ENCODE data around the gene COPRS.
"Not testable (repeated sequence)": the region's sequence is repeated elsewhere in the genome, so short reads cannot be mapped to it uniquely, and the experiment has no call there.

COPRS gene

DNA sequence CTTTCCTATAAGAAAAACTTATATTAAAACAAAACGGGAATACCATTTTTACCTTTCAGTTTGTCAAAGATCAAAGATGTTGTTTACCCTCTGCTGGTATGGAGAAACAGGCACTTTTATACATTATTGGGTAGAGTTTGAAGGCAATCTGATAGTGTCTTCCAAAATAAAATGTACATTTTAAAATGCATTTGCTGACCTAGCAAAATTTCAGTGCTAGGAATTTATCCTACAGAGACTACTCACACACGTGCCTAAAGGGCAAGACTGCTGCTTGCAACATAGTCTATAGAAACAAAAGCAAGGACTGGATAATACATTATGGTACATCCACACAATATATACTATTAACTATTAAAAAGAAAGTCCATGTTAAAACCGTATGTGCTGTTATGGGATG is 36.0 kb downstream of the COPRS start:
- no peak for DNase-seq (ENCODE audit: low read depth)
- no peak overlapping the region for H3K4me3 ChIP-seq (ENCODE audit: low read depth, low read length)
- TF ChIP-seq, protein P1, sequence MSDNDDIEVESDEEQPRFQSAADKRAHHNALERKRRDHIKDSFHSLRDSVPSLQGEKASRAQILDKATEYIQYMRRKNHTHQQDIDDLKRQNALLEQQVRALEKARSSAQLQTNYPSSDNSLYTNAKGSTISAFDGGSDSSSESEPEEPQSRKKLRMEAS (IDR thresholded peaks at IDR 0.05; ENCODE audit: low read depth, low read length) = no peak
- TF ChIP-seq MYC (IDR thresholded peaks at IDR 0.05; ENCODE audit: low read depth, low read length) = no peak
- TF ChIP-seq POLR2A (IDR thresholded peaks at IDR 0.05; ENCODE audit: extremely low read depth, insufficient read length) = no peak
- TF ChIP-seq, protein P2, sequence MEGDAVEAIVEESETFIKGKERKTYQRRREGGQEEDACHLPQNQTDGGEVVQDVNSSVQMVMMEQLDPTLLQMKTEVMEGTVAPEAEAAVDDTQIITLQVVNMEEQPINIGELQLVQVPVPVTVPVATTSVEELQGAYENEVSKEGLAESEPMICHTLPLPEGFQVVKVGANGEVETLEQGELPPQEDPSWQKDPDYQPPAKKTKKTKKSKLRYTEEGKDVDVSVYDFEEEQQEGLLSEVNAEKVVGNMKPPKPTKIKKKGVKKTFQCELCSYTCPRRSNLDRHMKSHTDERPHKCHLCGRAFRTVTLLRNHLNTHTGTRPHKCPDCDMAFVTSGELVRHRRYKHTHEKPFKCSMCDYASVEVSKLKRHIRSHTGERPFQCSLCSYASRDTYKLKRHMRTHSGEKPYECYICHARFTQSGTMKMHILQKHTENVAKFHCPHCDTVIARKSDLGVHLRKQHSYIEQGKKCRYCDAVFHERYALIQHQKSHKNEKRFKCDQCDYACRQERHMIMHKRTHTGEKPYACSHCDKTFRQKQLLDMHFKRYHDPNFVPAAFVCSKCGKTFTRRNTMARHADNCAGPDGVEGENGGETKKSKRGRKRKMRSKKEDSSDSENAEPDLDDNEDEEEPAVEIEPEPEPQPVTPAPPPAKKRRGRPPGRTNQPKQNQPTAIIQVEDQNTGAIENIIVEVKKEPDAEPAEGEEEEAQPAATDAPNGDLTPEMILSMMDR (IDR thresholded peaks at IDR 0.05; ENCODE audit: low read depth, low read length) = no peak

DNA sequence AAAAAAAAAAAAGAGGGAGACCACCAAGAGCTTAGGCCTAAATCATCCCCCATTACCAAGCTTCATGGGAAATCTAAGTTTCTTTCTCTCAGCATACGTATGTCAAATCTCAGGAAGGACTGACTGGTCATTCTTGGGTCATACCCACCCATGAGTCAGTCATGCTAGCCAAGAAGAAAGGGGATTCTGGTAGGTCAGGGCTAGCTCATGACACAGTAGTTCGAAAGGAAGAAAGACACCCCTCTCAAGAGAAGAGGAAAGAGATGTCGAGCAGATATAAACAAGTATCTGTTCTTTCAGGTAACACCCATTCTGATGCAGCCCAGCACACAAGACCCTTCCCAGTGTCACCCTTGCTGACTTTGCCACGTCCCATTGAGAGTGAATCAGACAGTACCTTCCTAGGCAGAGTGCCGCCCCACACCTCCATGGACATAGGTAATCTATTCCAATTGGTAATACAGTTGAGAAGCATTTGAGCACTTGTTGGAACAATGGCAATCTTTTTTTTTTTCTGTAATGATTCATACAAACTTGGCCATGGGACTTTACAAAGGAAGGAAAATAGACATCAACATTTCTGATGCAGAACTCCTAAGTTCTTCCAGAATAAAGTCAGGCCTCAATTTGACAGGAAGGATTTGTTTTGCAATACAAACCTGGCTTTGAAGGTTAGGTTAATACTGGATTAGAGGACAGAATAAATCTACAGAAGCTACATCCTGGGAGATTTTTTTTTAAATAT is 38.2 kb downstream of the COPRS start:
- no peak for DNase-seq (ENCODE audit: low read depth)
- H3K4me3 ChIP-seq (ENCODE audit: low read depth, low read length) = no peak overlapping the region
- TF ChIP-seq, protein P1 (IDR thresholded peaks at IDR 0.05; ENCODE audit: low read depth, low read length) = no peak
- no peak for TF ChIP-seq POLR2A (IDR thresholded peaks at IDR 0.05; ENCODE audit: extremely low read depth, insufficient read length)
- TF ChIP-seq, protein P2 (IDR thresholded peaks at IDR 0.05; ENCODE audit: low read depth, low read length) = no peak
- no peak for TF ChIP-seq MYC (IDR thresholded peaks at IDR 0.05; ENCODE audit: low read depth, low read length)

DNA sequence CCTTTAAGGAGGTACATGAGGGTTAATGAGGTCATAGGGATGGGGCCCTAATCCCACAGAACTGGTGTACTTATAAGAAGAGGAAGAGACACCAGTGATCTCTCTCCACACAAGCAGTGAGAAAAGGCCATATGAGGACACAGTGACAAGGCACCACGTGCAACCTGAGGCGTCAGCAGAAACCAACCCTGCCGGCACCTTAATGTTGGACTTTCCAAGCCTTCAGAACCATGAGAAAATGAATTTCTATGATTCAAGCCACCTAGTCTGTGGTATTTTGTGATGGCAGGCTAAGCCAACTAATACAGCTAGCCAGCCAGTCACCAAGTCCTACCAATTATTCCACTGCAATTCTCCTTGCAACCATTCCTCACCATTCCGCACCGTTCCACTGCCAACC is 39.5 kb downstream of the COPRS start:
- TF ChIP-seq POLR2A (IDR thresholded peaks at IDR 0.05; ENCODE audit: extremely low read depth, insufficient read length) (no peak), MYC (IDR thresholded peaks at IDR 0.05; ENCODE audit: low read depth, low read length) (no peak)
- TF ChIP-seq, protein P1 (IDR thresholded peaks at IDR 0.05; ENCODE audit: low read depth, low read length) = no peak
- TF ChIP-seq, protein P2 (IDR thresholded peaks at IDR 0.05; ENCODE audit: low read depth, low read length) = no peak
- no peak overlapping the region for H3K4me3 ChIP-seq (ENCODE audit: low read depth, low read length)
- no peak for DNase-seq (ENCODE audit: low read depth)

DNA sequence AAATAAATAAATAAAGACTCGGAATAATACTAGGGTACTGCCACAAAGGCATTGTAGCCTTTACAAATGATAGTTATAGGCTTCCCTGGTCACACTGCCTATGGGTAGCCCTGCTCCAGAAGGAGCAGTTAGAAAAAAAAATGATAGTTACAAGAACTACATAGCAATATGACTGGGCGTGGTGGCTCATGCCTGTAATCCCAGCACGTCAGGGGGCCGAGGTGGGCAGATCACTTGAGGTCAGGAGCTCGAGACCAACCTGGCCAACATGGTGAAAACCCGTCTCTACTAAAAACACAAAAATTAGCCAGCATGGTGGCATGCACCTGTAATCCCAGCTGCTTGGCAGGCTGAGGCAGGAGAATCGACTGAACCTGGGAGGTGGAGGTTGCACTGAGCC is 40.2 kb downstream of the COPRS start:
- DNase-seq (ENCODE audit: low read depth); H3K4me3 ChIP-seq (ENCODE audit: low read depth, low read length): not testable (repeated sequence)

DNA sequence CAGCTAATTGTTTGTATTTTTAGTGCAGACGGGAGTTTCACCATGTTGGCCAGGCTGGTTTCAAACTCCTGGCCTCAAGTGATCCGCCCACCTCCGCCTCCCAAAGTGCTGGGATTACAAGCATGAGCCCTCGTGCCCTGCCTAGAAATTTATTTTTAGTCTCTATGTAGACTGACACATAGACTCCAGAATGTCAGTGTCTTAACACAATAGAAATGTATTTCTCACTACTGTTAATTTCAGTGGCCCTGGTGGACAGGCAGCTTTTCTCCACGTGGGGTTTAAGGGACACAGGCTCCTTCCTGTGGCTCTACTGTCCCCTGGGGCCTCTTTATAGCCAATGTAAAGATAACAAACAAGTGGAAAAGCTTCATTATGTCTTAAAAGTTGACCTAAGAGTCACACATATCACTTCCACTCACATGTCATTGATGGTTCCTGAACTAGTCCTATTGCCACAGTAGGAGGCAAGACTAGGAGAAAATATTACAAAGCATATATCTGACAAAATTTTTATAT is 43.8 kb downstream of the COPRS start:
- DNase-seq (ENCODE audit: low read depth) = no peak
- TF ChIP-seq MYC (IDR thresholded peaks at IDR 0.05; ENCODE audit: low read depth, low read length) (no peak), POLR2A (IDR thresholded peaks at IDR 0.05; ENCODE audit: extremely low read depth, insufficient read length) (no peak)
- TF ChIP-seq, protein P1 (IDR thresholded peaks at IDR 0.05; ENCODE audit: low read depth, low read length) = no peak
- TF ChIP-seq, protein P2 (IDR thresholded peaks at IDR 0.05; ENCODE audit: low read depth, low read length) = no peak
- no peak overlapping the region for H3K4me3 ChIP-seq (ENCODE audit: low read depth, low read length)

DNA sequence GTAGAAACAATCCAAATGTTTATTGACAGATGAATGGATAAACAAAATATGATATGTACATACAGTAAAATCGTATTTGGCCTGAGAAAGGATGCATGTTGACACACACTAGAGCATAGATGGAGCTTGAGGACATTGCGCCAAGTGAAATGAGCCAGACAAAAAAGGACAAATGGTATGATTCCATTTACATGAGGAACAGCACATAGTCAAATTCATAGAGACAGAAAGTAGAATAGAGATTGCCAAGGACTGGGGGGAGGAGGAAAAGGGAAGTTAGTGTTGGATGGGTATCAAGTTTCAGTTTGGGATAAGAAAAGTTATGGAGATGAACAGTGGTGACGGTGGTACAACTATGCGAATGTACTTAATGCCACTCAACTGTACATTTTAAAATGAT is 47.9 kb downstream of the COPRS start:
- no peak for TF ChIP-seq POLR2A (IDR thresholded peaks at IDR 0.05; ENCODE audit: extremely low read depth, insufficient read length)
- TF ChIP-seq, protein P1 (IDR thresholded peaks at IDR 0.05; ENCODE audit: low read depth, low read length) = no peak
- TF ChIP-seq, protein P2 (IDR thresholded peaks at IDR 0.05; ENCODE audit: low read depth, low read length) = no peak
- TF ChIP-seq MYC (IDR thresholded peaks at IDR 0.05; ENCODE audit: low read depth, low read length) = no peak
- H3K4me3 ChIP-seq (ENCODE audit: low read depth, low read length) = no peak overlapping the region

DNA sequence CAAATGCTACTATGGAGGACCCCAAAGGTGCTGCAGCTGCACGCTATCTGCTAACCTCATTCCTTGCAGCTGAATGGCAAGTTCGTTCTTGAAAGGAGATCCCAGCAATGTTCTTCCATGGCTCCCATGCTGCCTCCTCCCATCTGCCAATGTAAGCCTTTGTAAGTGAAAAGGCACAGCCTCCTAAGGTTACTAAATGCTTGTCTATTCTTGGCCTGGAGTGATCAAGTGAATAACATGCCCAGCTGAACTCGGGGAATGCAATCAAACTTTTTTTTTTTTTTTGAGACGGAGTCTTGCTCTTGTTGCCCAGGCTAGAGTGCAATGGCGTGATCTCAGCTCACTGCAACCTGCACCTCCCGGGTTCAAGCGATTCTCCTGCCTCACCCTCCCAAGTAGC is 49.2 kb downstream of the COPRS start:
- not testable (repeated sequence) for DNase-seq (ENCODE audit: low read depth); H3K4me3 ChIP-seq (ENCODE audit: low read depth, low read length)

More for the DNA sequence above, 47.9 kb downstream of the COPRS start:
- DNase-seq (ENCODE audit: low read depth) = no peak

All from NB4 (cell line).